Neutrophil (primary cell): ENCODE data around the gene PEAK1.

Experiments used
- H3K27ac ChIP-seq: fragments of 200-600 bp; sonication (generic); 2 replicates; pipeline ENCODE4 v1.5.1; 2016; ENCODE audit warnings: mild to moderate bottlenecking, moderate library complexity
- H3K27me3 ChIP-seq: fragments of 200-600 bp; sonication (generic); 2 replicates; pipeline ENCODE4 v1.6.0; 2016; ENCODE audit warnings: mild to moderate bottlenecking
- H3K36me3 ChIP-seq: fragments of 200-600 bp; sonication (generic); 2 replicates; pipeline ENCODE4 v1.5.1; 2017
- H3K4me1 ChIP-seq, 2 experiments: fragments of 200-600 bp in 1 of 2; sonication (generic) in 1 of 2; 1 replicate in 1 of 2; 2 replicates in 1 of 2; pipeline versions ENCODE4 v1.5.1 to v1.6.1; 2013 to 2016; ENCODE audit warnings: low read depth in 1 of 2, low read length in 1 of 2, mild to moderate bottlenecking in 1 of 2, moderate library complexity in 1 of 2; ENCODE audit not compliant: control insufficient read depth in 1 of 2, insufficient read depth in 1 of 2
- H3K4me3 ChIP-seq, 2 experiments: fragments of 200-600 bp in 1 of 2; sonication (generic) in 1 of 2; 1 replicate in 1 of 2; 2 replicates in 1 of 2; pipeline ENCODE4 v1.5.1; 2013 to 2016; ENCODE audit warnings: low read depth in 1 of 2, low read length in 1 of 2, mild to moderate bottlenecking in 1 of 2, moderate library complexity in 1 of 2
- H3K9me3 ChIP-seq: fragments of 200-600 bp; sonication (generic); 2 replicates; pipeline ENCODE4 v1.5.1; 2016
- CTCF ChIP-seq: fragments of 200-600 bp; sonication (generic); IDR thresholded peaks from 2 replicates; pipeline ENCODE4 v1.5.1; 2016; ENCODE audit warnings: antibody characterized with exemption

PEAK1 gene

GRCh38 chr15:77071305-77072223, 348.3 kb downstream of the PEAK1 start:
- peak; percentile 2 for TF ChIP-seq CTCF
- Histone ChIP-seq H3K4me3 (peak overlapping the region; percentile 72 to 83), H3K4me1 (peaks cover 8 to 17% of the 10 kb centered on the region in 2 experiments), H3K36me3 (no peaks in the 10 kb centered on the region), H3K27ac (peak overlapping the region; percentile 83), H3K27me3 (peaks cover 10% of the 10 kb centered on the region), H3K9me3 (no peaks in the 10 kb centered on the region)

GRCh38 chr15:77070495-77071304, 349.2 kb downstream of the PEAK1 start, which contains the start of gene TSPAN3:
Gene TSPAN3, minus strand, starts transcription at chr15:77071109. Its CDS starts 155 bp downstream, at chr15:77070954.
- H3K27me3 ChIP-seq: peaks cover 10% of the 10 kb centered on the region
- peak; percentile 37 for TF ChIP-seq CTCF
- H3K4me1 ChIP-seq: peaks cover 8 to 17% of the 10 kb centered on the region in 2 experiments
- H3K4me3 ChIP-seq: peak within 1 kb of the TSS; percentile 72 to 83
- no peaks in the 10 kb centered on the region for H3K36me3 ChIP-seq
- no peaks in the 10 kb centered on the region for H3K9me3 ChIP-seq
- peak within 1 kb of the TSS; percentile 83 for H3K27ac ChIP-seq

GRCh38 chr15:77070180-77070494, 349.8 kb downstream of the PEAK1 start:
- H3K9me3 ChIP-seq: no peaks in the 10 kb centered on the region
- peak overlapping the region; percentile 83 for H3K27ac ChIP-seq
- H3K36me3 ChIP-seq: no peaks in the 10 kb centered on the region
- H3K27me3 ChIP-seq: peaks cover 10% of the 10 kb centered on the region
- no peak for TF ChIP-seq CTCF
- peaks cover 8 to 17% of the 10 kb centered on the region in 2 experiments for H3K4me1 ChIP-seq
- H3K4me3 ChIP-seq: peak overlapping the region; percentile 72 to 83

DNA sequence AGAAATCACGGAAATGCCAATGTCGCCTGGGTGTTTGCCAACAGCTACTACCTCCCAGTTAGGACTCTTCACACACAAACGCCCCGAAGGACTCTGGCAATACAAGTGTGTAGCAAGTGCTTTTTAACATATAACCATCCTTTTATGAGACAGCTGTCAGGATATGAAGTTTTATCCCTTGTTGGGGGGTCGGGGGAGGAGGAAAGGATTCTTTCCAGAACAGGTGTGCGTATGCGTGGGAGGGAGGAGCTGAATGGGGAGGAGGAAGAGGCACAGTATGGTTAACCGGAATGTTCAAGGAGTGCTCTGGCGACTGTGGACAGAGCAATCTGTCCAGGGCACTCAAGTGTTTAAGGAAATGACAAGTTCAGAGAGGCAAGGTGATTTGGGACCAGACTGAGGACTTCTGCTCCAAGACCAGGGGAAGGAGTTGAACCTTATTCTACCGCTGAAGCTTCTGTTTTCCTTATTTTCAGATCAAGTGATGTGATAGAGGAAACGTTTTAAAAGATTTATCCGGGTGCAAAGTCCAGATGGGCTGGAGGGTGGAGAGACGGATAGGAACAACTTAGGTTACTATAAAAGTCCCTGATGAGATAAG, 350.3 kb downstream of the PEAK1 start:
- H3K36me3 ChIP-seq: no peaks in the 10 kb centered on the region
- H3K27me3 ChIP-seq: peaks cover 10% of the 10 kb centered on the region
- H3K4me3 ChIP-seq: peak overlapping the region; percentile 72 to 83
- TF ChIP-seq CTCF: no peak
- peaks cover 8 to 19% of the 10 kb centered on the region in 2 experiments for H3K4me1 ChIP-seq
- H3K27ac ChIP-seq: no peak overlapping the region
- H3K9me3 ChIP-seq: no peaks in the 10 kb centered on the region

GRCh38 chr15:77068633-77069032, 351.3 kb downstream of the PEAK1 start:
- Histone ChIP-seq H3K4me1 (peaks cover 14 to 29% of the 10 kb centered on the region in 2 experiments), H3K36me3 (no peaks in the 10 kb centered on the region), H3K4me3 (no peak overlapping the region), H3K27ac (no peak overlapping the region), H3K9me3 (no peaks in the 10 kb centered on the region), H3K27me3 (peaks cover 10% of the 10 kb centered on the region)
- TF ChIP-seq CTCF: no peak
